Keratinocyte (primary cell): Measurements from ENCODE around the gene PCNT. TPM values are rescaled to one million over a fixed set of nuclear protein-coding genes. Genes with fewer than 3 reads are reported as not detected.

Experiments
- DNase-seq: peaks from one replicate; pipeline ENCODE4 v3.0.0-alpha.2; 2011; ENCODE audit warnings: low read depth, missing footprints, low spot score
- FAIRE-seq: peaks from 2 replicates; lab custom pipeline; 2011; peaks lifted over from hg19 to GRCh38; lab: Jason Lieb, UNC
- H2AFZ ChIP-seq: 2 replicates; pipeline ENCODE4 v1.6.0; 2012; ENCODE audit warnings: low read length, control low read depth, inconsistent platforms; ENCODE audit not compliant: control insufficient read depth
- H3K27ac ChIP-seq: 2 replicates; pipeline ENCODE4 v1.5.1; 2011; ENCODE audit warnings: low read length; ENCODE audit not compliant: control insufficient read depth, insufficient read depth
- H3K27me3 ChIP-seq: 3 replicates; pipeline ENCODE4 v1.6.0; 2011; ENCODE audit warnings: low read length; ENCODE audit not compliant: control insufficient read depth, insufficient read depth; ENCODE audit errors: extremely low read depth
- H3K36me3 ChIP-seq, 2 experiments: 2 replicates in 1 of 2; 3 replicates in 1 of 2; pipeline ENCODE4 v1.5.1; 2011; ENCODE audit warnings: low read length in 2 of 2, mild to moderate bottlenecking in 1 of 2; ENCODE audit not compliant: control insufficient read depth in 2 of 2, insufficient read depth in 2 of 2; ENCODE audit errors: extremely low read depth in 1 of 2
- H3K4me1 ChIP-seq: 3 replicates; pipeline ENCODE4 v1.5.1; 2011; ENCODE audit warnings: low read length; ENCODE audit not compliant: control insufficient read depth, insufficient read depth; ENCODE audit errors: extremely low read depth
- H3K4me2 ChIP-seq: 3 replicates; pipeline ENCODE4 v1.6.0; 2011; ENCODE audit warnings: low read depth, low read length; ENCODE audit not compliant: control insufficient read depth, insufficient read depth; ENCODE audit errors: extremely low read depth
- H3K4me3 ChIP-seq, 3 experiments: fragments of 200-600 bp in 1 of 3; sonication (generic) in 1 of 3; 2 replicates in 2 of 3; 3 replicates in 1 of 3; pipeline ENCODE4 v1.5.1; 2011 to 2016; ENCODE audit warnings: low read length in 3 of 3, mild to moderate bottlenecking in 3 of 3, control low read depth in 2 of 3, inconsistent platforms in 1 of 3, low read depth in 1 of 3, mixed read lengths in 1 of 3, mixed run types in 1 of 3, moderate library complexity in 1 of 3; ENCODE audit not compliant: control insufficient read depth in 2 of 3, insufficient read depth in 2 of 3; ENCODE audit errors: extremely low read depth in 1 of 3
- H3K79me2 ChIP-seq: 2 replicates; pipeline ENCODE4 v1.6.0; 2012; ENCODE audit warnings: low read length; ENCODE audit not compliant: control insufficient read depth, insufficient read depth
- H3K9ac ChIP-seq: 3 replicates; pipeline ENCODE4 v1.6.0; 2011; ENCODE audit warnings: low read length; ENCODE audit not compliant: control insufficient read depth, insufficient read depth; ENCODE audit errors: extremely low read depth
- H3K9me1 ChIP-seq: 3 replicates; pipeline ENCODE4 v1.6.0; 2011; ENCODE audit warnings: low read length; ENCODE audit not compliant: control insufficient read depth, insufficient read depth; ENCODE audit errors: extremely low read depth
- H3K9me3 ChIP-seq: 2 replicates; pipeline ENCODE4 v1.5.1; 2012; ENCODE audit warnings: low read depth, low read length; ENCODE audit not compliant: control insufficient read depth
- H4K20me1 ChIP-seq: 3 replicates; pipeline ENCODE4 v1.6.0; 2011; ENCODE audit warnings: low read length; ENCODE audit not compliant: control insufficient read depth, insufficient read depth; ENCODE audit errors: extremely low read depth
- EZH2 ChIP-seq: IDR thresholded peaks from one replicate; pipeline ENCODE4 v1.6.1; 2012; ENCODE audit warnings: inconsistent platforms, mild to moderate bottlenecking, low read length, moderate library complexity
- dilution Hi-C: fragments of 300-500 bp; cut with MboI; formaldehyde crosslinking; loops from one replicate; pipeline ENCODE4 v1.7.0; 2020; ENCODE audit warnings: low sequenced_read_pairs; ENCODE audit not compliant: extremely low pct_ligation_motif_present
- polyA plus RNA-seq, 5 experiments: library from polyadenylated mRNA; depleted of rRNA in 3 of 5; stranded (reverse) in 3 of 5; stranded (forward) in 1 of 5; unstranded in 1 of 5; fragments of >200 nt; gene quantifications; 1 replicate in 1 of 5; 2 replicates in 3 of 5; 3 replicates in 1 of 5; pipeline versions ENCODE4 v1.2.1 to v1.2.3, GENCODE V29; 2011 to 2012; ENCODE audit warnings: missing spikeins in 2 of 5, low read depth in 1 of 5, low replicate concordance in 1 of 5
- TF ChIP-seq, protein P1 (sequence below), 3 experiments: IDR thresholded peaks in 1 of 3; conservative IDR thresholded peaks in 1 of 3; optimal IDR thresholded peaks in 1 of 3; 2 replicates in 2 of 3; 3 replicates in 1 of 3; pipeline versions ENCODE3 to v1.5.1; 2011; ENCODE audit warnings: low read length in 3 of 3, mild to moderate bottlenecking in 3 of 3, moderate library complexity in 2 of 3, control low read depth in 1 of 3, inconsistent platforms in 1 of 3; ENCODE audit not compliant: insufficient read depth in 2 of 3; ENCODE audit errors: extremely low read depth in 1 of 3

The PCNT gene
- polyA plus RNA-seq, 1 donor (not counting 4 experiments of a cell fraction or from before 2014, with no cell fraction given), result 9.8 TPM

DNA sequence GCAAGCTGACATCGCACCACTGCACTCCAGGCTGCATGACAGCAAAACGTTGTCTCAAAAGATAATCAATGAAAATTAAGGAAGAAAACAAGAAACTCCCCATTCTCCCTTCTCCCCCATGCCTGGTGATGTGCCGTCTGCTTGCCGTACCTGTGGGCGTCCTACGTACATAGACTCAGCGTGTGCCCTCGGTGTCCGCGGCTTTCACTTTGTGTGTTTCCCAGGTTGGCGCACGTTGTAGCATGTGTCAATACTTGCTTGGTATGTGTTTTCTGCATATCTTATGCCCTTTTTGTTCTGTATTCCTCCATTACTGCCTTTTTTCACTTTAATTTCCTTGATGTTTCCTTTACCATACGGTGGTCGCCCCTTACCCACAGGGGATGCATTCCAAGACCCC is 53.8 kb downstream of the PCNT start:
- H3K4me2 ChIP-seq, result peak overlapping the region; percentile 83
- peak overlapping the region; percentile 55 for H3K9ac ChIP-seq
- TF ChIP-seq, protein P1, sequence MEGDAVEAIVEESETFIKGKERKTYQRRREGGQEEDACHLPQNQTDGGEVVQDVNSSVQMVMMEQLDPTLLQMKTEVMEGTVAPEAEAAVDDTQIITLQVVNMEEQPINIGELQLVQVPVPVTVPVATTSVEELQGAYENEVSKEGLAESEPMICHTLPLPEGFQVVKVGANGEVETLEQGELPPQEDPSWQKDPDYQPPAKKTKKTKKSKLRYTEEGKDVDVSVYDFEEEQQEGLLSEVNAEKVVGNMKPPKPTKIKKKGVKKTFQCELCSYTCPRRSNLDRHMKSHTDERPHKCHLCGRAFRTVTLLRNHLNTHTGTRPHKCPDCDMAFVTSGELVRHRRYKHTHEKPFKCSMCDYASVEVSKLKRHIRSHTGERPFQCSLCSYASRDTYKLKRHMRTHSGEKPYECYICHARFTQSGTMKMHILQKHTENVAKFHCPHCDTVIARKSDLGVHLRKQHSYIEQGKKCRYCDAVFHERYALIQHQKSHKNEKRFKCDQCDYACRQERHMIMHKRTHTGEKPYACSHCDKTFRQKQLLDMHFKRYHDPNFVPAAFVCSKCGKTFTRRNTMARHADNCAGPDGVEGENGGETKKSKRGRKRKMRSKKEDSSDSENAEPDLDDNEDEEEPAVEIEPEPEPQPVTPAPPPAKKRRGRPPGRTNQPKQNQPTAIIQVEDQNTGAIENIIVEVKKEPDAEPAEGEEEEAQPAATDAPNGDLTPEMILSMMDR (optimal IDR thresholded peaks at IDR 0.05 in 1 of 3, IDR thresholded peaks at IDR 0.05 in 1 of 3, conservative IDR thresholded peaks at IDR 0.05 in 1 of 3; ENCODE audit: extremely low read depth in 1 of 3, insufficient read depth in 2 of 3, low read length in 3 of 3), result no peak
- no peak for TF ChIP-seq EZH2
- dilution Hi-C loops, result no loop called here
- peak overlapping the region in 2 of 3 experiments; percentile 37 to 56 for H3K4me3 ChIP-seq
- peaks cover 21% of the 10 kb centered on the region for H3K4me1 ChIP-seq
- peak overlapping the region; percentile 71 for H3K27ac ChIP-seq
- peaks cover 3 to 15% of the 10 kb centered on the region in 2 experiments for H3K36me3 ChIP-seq
- FAIRE-seq, result peak; percentile 56
- H3K9me1 ChIP-seq, result no peaks in the 10 kb centered on the region
- peak; percentile 21 for DNase-seq
- H2AFZ ChIP-seq, result peak overlapping the region; percentile 14
- H3K9me3 ChIP-seq, result no peaks in the 10 kb centered on the region
- H3K27me3 ChIP-seq, result no peaks in the 10 kb centered on the region
- H4K20me1 ChIP-seq, result no peaks in the 10 kb centered on the region
- peaks cover 50% of the 10 kb centered on the region for H3K79me2 ChIP-seq

DNA sequence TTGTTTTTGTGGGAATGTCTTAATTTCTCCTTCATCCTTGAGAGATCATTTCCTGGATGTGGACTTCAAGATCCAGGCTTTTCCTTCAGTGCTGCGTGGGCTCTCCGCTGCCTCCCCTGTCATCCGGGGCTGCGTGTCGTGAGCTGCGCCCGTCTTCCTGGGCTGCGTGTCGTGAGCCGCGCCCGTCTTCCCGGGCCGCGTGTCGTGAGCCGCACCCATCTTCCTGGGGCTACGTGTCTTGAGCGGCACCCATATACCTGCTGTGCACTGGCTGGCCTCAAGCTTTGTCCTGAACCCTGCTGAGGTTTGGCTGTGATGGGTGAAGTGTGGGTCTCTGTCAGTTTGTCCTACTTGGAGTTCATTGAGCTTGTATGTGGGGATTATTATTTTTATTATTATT is 55.1 kb downstream of the PCNT start:
- TF ChIP-seq, protein P1 (optimal IDR thresholded peaks at IDR 0.05 in 1 of 3, IDR thresholded peaks at IDR 0.05 in 1 of 3, conservative IDR thresholded peaks at IDR 0.05 in 1 of 3; ENCODE audit: extremely low read depth in 1 of 3, insufficient read depth in 2 of 3, low read length in 3 of 3), result no peak
- no peak for TF ChIP-seq EZH2
- DNase-seq, result no peak
- peak overlapping the region in 2 of 3 experiments; percentile 32 to 54 for H3K4me3 ChIP-seq
- H2AFZ ChIP-seq, result peak overlapping the region; percentile 64
- dilution Hi-C loops, result no loop called here
- peaks cover 3 to 15% of the 10 kb centered on the region in 2 experiments for H3K36me3 ChIP-seq
- peak overlapping the region; percentile 71 for H3K27ac ChIP-seq
- H3K9me3 ChIP-seq, result no peaks in the 10 kb centered on the region
- peak overlapping the region; percentile 73 for H3K9ac ChIP-seq
- no peaks in the 10 kb centered on the region for H3K9me1 ChIP-seq
- H3K4me1 ChIP-seq, result peaks cover 21% of the 10 kb centered on the region
- no peaks in the 10 kb centered on the region for H4K20me1 ChIP-seq
- no peaks in the 10 kb centered on the region for H3K27me3 ChIP-seq
- H3K79me2 ChIP-seq, result peaks cover 55% of the 10 kb centered on the region
- H3K4me2 ChIP-seq, result peak overlapping the region; percentile 83
- FAIRE-seq, result peak; percentile 20
